Measurements from ENCODE around the gene MITF. TPM values are rescaled to one million over a fixed set of nuclear protein-coding genes. Genes with fewer than 3 reads are reported as not detected.

Gene MITF
- total and polyA plus RNA-seq, 4 donors, result 0.91 to 2.9 (median 2.3) TPM

GRCh38 chr3:69720824-69721223 is 18.4 kb upstream of the MITF start:
- no peaks in the 10 kb centered on the region for H3K9me3 ChIP-seq (ENCODE audit: control insufficient read depth in 4 of 4, low read length in 3 of 4)
- TF ChIP-seq TAF1 (conservative IDR thresholded peaks at IDR 0.05), result no peak
- TF ChIP-seq CTCF (IDR thresholded peaks at IDR 0.05; ENCODE audit: low read depth, low read length, missing input control), result no peak
- no peak overlapping the region for H3K9ac ChIP-seq (ENCODE audit: low read depth in 1 of 2, low read length in 2 of 2)
- H3K4me3 ChIP-seq (ENCODE audit: low read depth in 1 of 3, low read length in 3 of 3), result no peak overlapping the region
- DNase-seq (ENCODE audit: low spot score), result no peak
- H3K36me3 ChIP-seq (ENCODE audit: control insufficient read depth in 4 of 4, insufficient read depth in 3 of 4, low read depth in 1 of 4, low read length in 3 of 4), result no peaks in the 10 kb centered on the region
- H3K27ac ChIP-seq (ENCODE audit: low read depth in 1 of 2, low read length in 2 of 2), result no peak overlapping the region
- H3K27me3 ChIP-seq (ENCODE audit: control insufficient read depth in 4 of 4, insufficient read depth in 4 of 4, low read length in 3 of 4), result peaks cover 0 to 4% (median 0%) of the 10 kb centered on the region in 4 donors
- WGBS, result 80% methylated on average over 5 of the region's 5 CpGs
- no peaks in the 10 kb centered on the region for H3K4me1 ChIP-seq (ENCODE audit: control insufficient read depth in 4 of 4, insufficient read depth in 4 of 4, low read length in 3 of 4)

- H3K9me3 ChIP-seq (ENCODE audit: control insufficient read depth in 4 of 4, low read length in 3 of 4), result no peaks in the 10 kb centered on the region
- H3K36me3 ChIP-seq (ENCODE audit: control insufficient read depth in 4 of 4, insufficient read depth in 3 of 4, low read depth in 1 of 4, low read length in 3 of 4), result no peaks in the 10 kb centered on the region
- H3K4me1 ChIP-seq (ENCODE audit: control insufficient read depth in 4 of 4, insufficient read depth in 4 of 4, low read length in 3 of 4), result no peaks in the 10 kb centered on the region
- TF ChIP-seq MAX (IDR thresholded peaks at IDR 0.05) (no peak), JUND (IDR thresholded peaks at IDR 0.05) (no peak), FOXA1 (IDR thresholded peaks at IDR 0.05) (no peak), YY1 (IDR thresholded peaks at IDR 0.05) (no peak), EGR1 (IDR thresholded peaks at IDR 0.05; ENCODE audit: low read depth in 2 of 2) (no peak), RAD21 (IDR thresholded peaks at IDR 0.05) (no peak), CTCF (IDR thresholded peaks at IDR 0.05; ENCODE audit: low read depth, low read length, missing input control) (no peak), SP1 (IDR thresholded peaks at IDR 0.05) (no peak), HNF4G (IDR thresholded peaks at IDR 0.05) (no peak), RXRA (IDR thresholded peaks at IDR 0.05) (no peak), GABPA (IDR thresholded peaks at IDR 0.05 in 1 of 2, conservative IDR thresholded peaks at IDR 0.05 in 1 of 2) (no peak), HNF4A (conservative IDR thresholded peaks at IDR 0.05) (no peak), TAF1 (conservative IDR thresholded peaks at IDR 0.05) (no peak), ATF3 (IDR thresholded peaks at IDR 0.05) (no peak), NR2F2 (IDR thresholded peaks at IDR 0.05) (no peak)
- H3K9ac ChIP-seq (ENCODE audit: low read depth in 1 of 2, low read length in 2 of 2), result no peak overlapping the region
- DNase-seq (ENCODE audit: low spot score), result no peak
- no peak overlapping the region for H3K4me3 ChIP-seq (ENCODE audit: low read depth in 1 of 3, low read length in 3 of 3)
- WGBS, result 87% methylated on average over 4 of the region's 4 CpGs
- no peak overlapping the region for H3K27ac ChIP-seq (ENCODE audit: low read depth in 1 of 2, low read length in 2 of 2)
- peaks cover 0 to 4% (median 0%) of the 10 kb centered on the region in 4 donors for H3K27me3 ChIP-seq (ENCODE audit: control insufficient read depth in 4 of 4, insufficient read depth in 4 of 4, low read length in 3 of 4)
These were observed 15.9 kb upstream of the MITF start for GRCh38 chr3:69723389-69723788.
